Measurements from ENCODE around the gene ZNF524.

GRCh38 chr19:55636723-55637122 is 36.6 kb downstream of the ZNF524 start:
- TF ChIP-seq CTCF (IDR thresholded peaks at IDR 0.05) (no peak), POLR2A (IDR thresholded peaks at IDR 0.05) (no peak)

All from body of pancreas (tissue), 4 donors.